Measurements from ENCODE around the gene SENP1.

- TF ChIP-seq CTCF (IDR thresholded peaks at IDR 0.05) = no peak
- no peak for TF ChIP-seq POLR2A (IDR thresholded peaks at IDR 0.05)
- no peak for TF ChIP-seq POLR2AphosphoS5 (IDR thresholded peaks at IDR 0.05)
Measured at GRCh38 chr12:48005750-48006021, 100.2 kb downstream of the SENP1 start.
